HepG2 (cell line): Measurements from ENCODE around the gene CCDC83. TPM values are rescaled to one million over a fixed set of nuclear protein-coding genes. Genes with fewer than 3 reads are reported as not detected.

Experiments used
- CEBPB ChIP-seq: IDR thresholded peaks from 2 replicates; pipeline ENCODE4 v1.6.1; 2011; ENCODE audit warnings: low read depth, low read length, improper control_type of control experiment, borderline replicate concordance
- FOXK1 ChIP-seq: sonication (generic); formaldehyde crosslinking; IDR thresholded peaks from 2 replicates; pipeline ENCODE4 v1.4.0; 2020; ENCODE audit warnings: low read depth, missing genetic modification reagents, borderline replicate concordance
- GTF3A ChIP-seq: sonication (generic); formaldehyde crosslinking; conservative IDR thresholded peaks from 2 replicates; pipeline ENCODE4 v1.4.0; 2020; ENCODE audit warnings: mild to moderate bottlenecking, missing genetic modification reagents
- KLF15 ChIP-seq: sonication (generic); formaldehyde crosslinking; IDR thresholded peaks from 2 replicates; pipeline ENCODE4 v1.8.1; 2023; ENCODE audit warnings: borderline replicate concordance, mild to moderate bottlenecking, inconsistent platforms, missing genetic modification reagents, mixed read lengths
- PHF5A ChIP-seq: IDR thresholded peaks from one replicate; pipeline ENCODE4 v1.6.1; 2018; ENCODE audit warnings: low read depth, missing genetic modification reagents; ENCODE audit not compliant: unreplicated experiment
- POGK ChIP-seq: sonication (generic); formaldehyde crosslinking; conservative IDR thresholded peaks from 2 replicates; pipeline ENCODE4 v1.8.0; 2022; ENCODE audit warnings: mild to moderate bottlenecking, moderate library complexity, missing genetic modification reagents
- SIX1 ChIP-seq: sonication (generic); formaldehyde crosslinking; IDR thresholded peaks from 2 replicates; pipeline ENCODE4 v1.4.0; 2020; ENCODE audit warnings: missing genetic modification reagents, borderline replicate concordance
- ZBTB2 ChIP-seq: sonication (generic); formaldehyde crosslinking; IDR thresholded peaks from 2 replicates; pipeline ENCODE4 v1.8.0; 2022; ENCODE audit warnings: low read depth, missing genetic modification reagents
- ZNF205 ChIP-seq: IDR thresholded peaks from 2 replicates; pipeline ENCODE4 v1.6.1; 2018; ENCODE audit warnings: missing biosample characterization, missing genetic modification reagents
- ZNF331 ChIP-seq: sonication (generic); formaldehyde crosslinking; IDR thresholded peaks from 2 replicates; pipeline ENCODE4 v1.4.0; 2020; ENCODE audit warnings: missing genetic modification reagents
- ZNF451 ChIP-seq: sonication (generic); formaldehyde crosslinking; IDR thresholded peaks from 2 replicates; pipeline ENCODE4 v1.5.0; 2020; ENCODE audit warnings: mild to moderate bottlenecking, missing genetic modification reagents
- ZNF558 ChIP-seq: sonication (generic); formaldehyde crosslinking; IDR thresholded peaks from 2 replicates; pipeline ENCODE4 v1.9.0; 2022; ENCODE audit warnings: mild to moderate bottlenecking, missing genetic modification reagents, borderline replicate concordance
- ZNF644 ChIP-seq: IDR thresholded peaks from 2 replicates; pipeline ENCODE4 v1.6.1; 2016; ENCODE audit warnings: low read depth
- ZNF737 ChIP-seq: sonication (generic); formaldehyde crosslinking; IDR thresholded peaks from 2 replicates; pipeline ENCODE4 v1.5.0; 2020; ENCODE audit warnings: missing genetic modification reagents, mild to moderate bottlenecking, borderline replicate concordance
- ZNF878 ChIP-seq: sonication (generic); formaldehyde crosslinking; IDR thresholded peaks from 2 replicates; pipeline ENCODE4 v1.8.1; 2023; ENCODE audit warnings: mild to moderate bottlenecking, missing genetic modification reagents, moderate library complexity
- polyA plus RNA-seq, 8 experiments: library from polyadenylated mRNA; depleted of rRNA in 3 of 8; stranded (reverse) in 7 of 8; unstranded in 1 of 8; fragments of >200 nt; fragmentation: Illumina TruSeq in 4 of 8; extraction: Trizol in 4 of 8; gene quantifications; 2 replicates each; pipeline versions ENCODE4 v1.2.1 to v1.2.3, GENCODE V29; 2011 to 2016; ENCODE audit warnings: low read depth in 4 of 8, missing spikeins in 1 of 8, mixed read lengths in 1 of 8; ENCODE audit not compliant: insufficient read depth in 1 of 8
- total RNA-seq, 5 experiments: library from RNA; depleted of rRNA; stranded (reverse); fragments of >200 nt; fragmentation: Illumina TruSeq; extraction: Trizol; gene quantifications; 2 replicates each; pipeline ENCODE4 v1.2.3, GENCODE V29; 2016; ENCODE audit warnings: low read depth in 1 of 5
- TF ChIP-seq, protein P1 (sequence below): sonication (generic); formaldehyde crosslinking; IDR thresholded peaks from 2 replicates; pipeline ENCODE4 v1.4.0; 2020; ENCODE audit warnings: missing genetic modification reagents, mild to moderate bottlenecking, borderline replicate concordance
- TF ChIP-seq, protein P2 (sequence below): fragments of 450-650 bp; IDR thresholded peaks from 2 replicates; pipeline ENCODE4 v1.6.1; 2016
- TF ChIP-seq, protein P3 (sequence below): sonication (generic); formaldehyde crosslinking; IDR thresholded peaks from 2 replicates; pipeline ENCODE4 v1.5.1; 2020; ENCODE audit warnings: missing genetic modification reagents, mild to moderate bottlenecking, borderline replicate concordance
- TF ChIP-seq, protein P4 (sequence below): sonication (generic); formaldehyde crosslinking; IDR thresholded peaks from 2 replicates; pipeline ENCODE4 v1.4.0; 2020; ENCODE audit warnings: missing genetic modification reagents
- TF ChIP-seq, protein P5 (sequence below): IDR thresholded peaks from 2 replicates; pipeline ENCODE4 v1.6.1; 2012; ENCODE audit warnings: inconsistent platforms

CCDC83 gene
- total and polyA plus RNA-seq, 2 of the 13 experiments (the other 11 are each of a cell fraction or from before 2014, with no cell fraction given), result not detected

GRCh38 chr11:85930879-85931366, 75.7 kb downstream of the CCDC83 start (continued):
- peak; percentile 52 for TF ChIP-seq PHF5A (CRISPR knock-in tag)
- TF ChIP-seq ZNF205, result peak; percentile 73; the same call in 1 of the 2 replicates
- TF ChIP-seq, protein P1, sequence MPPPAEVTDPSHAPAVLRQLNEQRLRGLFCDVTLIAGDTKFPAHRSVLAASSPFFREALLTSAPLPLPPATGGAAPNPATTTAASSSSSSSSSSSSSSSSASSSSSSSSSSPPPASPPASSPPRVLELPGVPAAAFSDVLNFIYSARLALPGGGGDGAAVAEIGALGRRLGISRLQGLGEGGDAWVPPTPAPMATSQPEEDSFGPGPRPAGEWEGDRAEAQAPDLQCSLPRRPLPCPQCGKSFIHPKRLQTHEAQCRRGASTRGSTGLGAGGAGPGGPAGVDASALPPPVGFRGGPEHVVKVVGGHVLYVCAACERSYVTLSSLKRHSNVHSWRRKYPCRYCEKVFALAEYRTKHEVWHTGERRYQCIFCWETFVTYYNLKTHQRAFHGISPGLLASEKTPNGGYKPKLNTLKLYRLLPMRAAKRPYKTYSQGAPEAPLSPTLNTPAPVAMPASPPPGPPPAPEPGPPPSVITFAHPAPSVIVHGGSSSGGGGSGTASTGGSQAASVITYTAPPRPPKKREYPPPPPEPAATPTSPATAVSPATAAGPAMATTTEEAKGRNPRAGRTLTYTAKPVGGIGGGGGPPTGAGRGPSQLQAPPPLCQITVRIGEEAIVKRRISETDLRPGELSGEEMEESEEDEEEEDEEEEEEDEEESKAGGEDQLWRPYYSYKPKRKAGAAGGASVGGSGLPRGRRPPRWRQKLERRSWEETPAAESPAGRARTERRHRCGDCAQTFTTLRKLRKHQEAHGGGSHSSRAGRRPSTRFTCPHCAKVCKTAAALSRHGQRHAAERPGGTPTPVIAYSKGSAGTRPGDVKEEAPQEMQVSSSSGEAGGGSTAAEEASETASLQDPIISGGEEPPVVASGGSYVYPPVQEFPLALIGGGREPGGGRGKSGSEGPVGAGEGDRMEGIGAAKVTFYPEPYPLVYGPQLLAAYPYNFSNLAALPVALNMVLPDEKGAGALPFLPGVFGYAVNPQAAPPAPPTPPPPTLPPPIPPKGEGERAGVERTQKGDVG, result 0 out of 2 replicates have a peak, but pooled peaks have one; percentile 23
- TF ChIP-seq SIX1 (CRISPR knock-in tag), result peak; percentile 85
- TF ChIP-seq, protein P2, sequence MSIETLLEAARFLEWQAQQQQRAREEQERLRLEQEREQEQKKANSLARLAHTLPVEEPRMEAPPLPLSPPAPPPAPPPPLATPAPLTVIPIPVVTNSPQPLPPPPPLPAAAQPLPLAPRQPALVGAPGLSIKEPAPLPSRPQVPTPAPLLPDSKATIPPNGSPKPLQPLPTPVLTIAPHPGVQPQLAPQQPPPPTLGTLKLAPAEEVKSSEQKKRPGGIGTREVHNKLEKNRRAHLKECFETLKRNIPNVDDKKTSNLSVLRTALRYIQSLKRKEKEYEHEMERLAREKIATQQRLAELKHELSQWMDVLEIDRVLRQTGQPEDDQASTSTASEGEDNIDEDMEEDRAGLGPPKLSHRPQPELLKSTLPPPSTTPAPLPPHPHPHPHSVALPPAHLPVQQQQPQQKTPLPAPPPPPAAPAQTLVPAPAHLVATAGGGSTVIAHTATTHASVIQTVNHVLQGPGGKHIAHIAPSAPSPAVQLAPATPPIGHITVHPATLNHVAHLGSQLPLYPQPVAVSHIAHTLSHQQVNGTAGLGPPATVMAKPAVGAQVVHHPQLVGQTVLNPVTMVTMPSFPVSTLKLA, result no peak
- no peak for TF ChIP-seq ZNF737 (CRISPR knock-in tag)
- peak; percentile 82 for TF ChIP-seq ZNF644 (CRISPR knock-in tag)
- TF ChIP-seq, protein P3, sequence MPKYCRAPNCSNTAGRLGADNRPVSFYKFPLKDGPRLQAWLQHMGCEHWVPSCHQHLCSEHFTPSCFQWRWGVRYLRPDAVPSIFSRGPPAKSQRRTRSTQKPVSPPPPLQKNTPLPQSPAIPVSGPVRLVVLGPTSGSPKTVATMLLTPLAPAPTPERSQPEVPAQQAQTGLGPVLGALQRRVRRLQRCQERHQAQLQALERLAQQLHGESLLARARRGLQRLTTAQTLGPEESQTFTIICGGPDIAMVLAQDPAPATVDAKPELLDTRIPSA, result no peak
- TF ChIP-seq ZNF451 (CRISPR knock-in tag), result peak; percentile 57; the same call in 1 of the 2 replicates
- 0 out of 2 replicates have a peak, but pooled peaks have one; percentile 52 for TF ChIP-seq ZNF878
- TF ChIP-seq FOXK1, result peak; percentile 92; the same call in 1 of the 2 replicates
- TF ChIP-seq KLF15 (CRISPR knock-in tag), result no peak
- no peak for TF ChIP-seq ZBTB2 (CRISPR knock-in tag)
- TF ChIP-seq POGK (CRISPR knock-in tag), result peak; percentile 57; the same call in 1 of the 2 replicates
- TF ChIP-seq, protein P4, sequence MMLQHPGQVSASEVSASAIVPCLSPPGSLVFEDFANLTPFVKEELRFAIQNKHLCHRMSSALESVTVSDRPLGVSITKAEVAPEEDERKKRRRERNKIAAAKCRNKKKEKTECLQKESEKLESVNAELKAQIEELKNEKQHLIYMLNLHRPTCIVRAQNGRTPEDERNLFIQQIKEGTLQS, result peak; percentile 60; the same call in 1 of the 2 replicates
- TF ChIP-seq ZNF331 (CRISPR knock-in tag), result peak; percentile 77
- TF ChIP-seq CEBPB, result no peak
- TF ChIP-seq ZNF558, result no peak
- TF ChIP-seq GTF3A, result no peak
- TF ChIP-seq, protein P5, sequence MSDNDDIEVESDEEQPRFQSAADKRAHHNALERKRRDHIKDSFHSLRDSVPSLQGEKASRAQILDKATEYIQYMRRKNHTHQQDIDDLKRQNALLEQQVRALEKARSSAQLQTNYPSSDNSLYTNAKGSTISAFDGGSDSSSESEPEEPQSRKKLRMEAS, result peak; percentile 36; the same call in 1 of the 2 replicates
